Heart left ventricle (tissue), 16 donors: ENCODE results near the gene SLC31A2. TPM values are rescaled to one million over a fixed set of nuclear protein-coding genes. Genes with fewer than 3 reads are reported as not detected.
"Not testable (repeated sequence)": the region's sequence is repeated elsewhere in the genome, so short reads cannot be mapped to it uniquely, and the experiment has no call there.

ENCODE experiments used
- ATAC-seq, 4 donors: fragments of 200-7000 bp; cut with Tn5 transposase; one replicate each; pipeline ENCODE4 v1.9.1; 2020 to 2022; ENCODE audit warnings: moderate library complexity in 4 of 4, mild to moderate bottlenecking in 3 of 4, moderate number of reproducible peaks in 1 of 4
- DNase-seq, 5 donors: peaks; one replicate each; pipeline ENCODE4 v3.0.0-alpha.2; 2020
- H3K27ac ChIP-seq, 12 donors: fragments of 200-600 bp; sonication (generic) in 4 of 12; one replicate each; pipeline versions ENCODE4 v1.5.0 to v1.8.0; 2016 to 2022; ENCODE audit warnings: mild to moderate bottlenecking in 2 of 12
- H3K27me3 ChIP-seq, 9 donors: fragments of 200-600 bp; sonication (generic) in 2 of 9; one replicate each; pipeline versions ENCODE4 v1.5.1 to v1.8.0; 2016 to 2022; ENCODE audit warnings: mild to moderate bottlenecking in 3 of 9
- H3K36me3 ChIP-seq, 9 donors: fragments of 200-600 bp; sonication (generic) in 2 of 9; one replicate each; pipeline versions ENCODE4 v1.5.0 to v1.8.0; 2018 to 2022; ENCODE audit warnings: mild to moderate bottlenecking in 2 of 9
- H3K4me1 ChIP-seq, 12 donors: fragments of 200-600 bp; sonication (generic) in 4 of 12; one replicate each; pipeline versions ENCODE4 v1.5.0 to v1.8.0; 2016 to 2022; ENCODE audit warnings: mild to moderate bottlenecking in 3 of 12
- H3K4me3 ChIP-seq, 12 donors: fragments of 200-600 bp; sonication (generic) in 4 of 12; one replicate each; pipeline versions ENCODE4 v1.5.0 to v1.8.0; 2017 to 2022; ENCODE audit warnings: mild to moderate bottlenecking in 9 of 12, moderate library complexity in 4 of 12
- H3K9me3 ChIP-seq, 12 donors: fragments of 200-600 bp; sonication (generic) in 4 of 12; one replicate each; pipeline versions ENCODE4 v1.5.0 to v1.8.0; 2016 to 2022; ENCODE audit warnings: mild to moderate bottlenecking in 1 of 12
- CTCF ChIP-seq, 12 donors: fragments of 200-600 bp; sonication (generic) in 4 of 12; IDR thresholded peaks; one replicate each; pipeline versions ENCODE4 v1.5.0 to v1.8.0; 2018 to 2022; ENCODE audit warnings: antibody characterized with exemption in 12 of 12, mild to moderate bottlenecking in 5 of 12
- POLR2A ChIP-seq, 2 donors: fragments of 450-650 bp; IDR thresholded peaks; one replicate each; pipeline ENCODE4 v1.6.1; 2017; ENCODE audit warnings: antibody characterized with exemption in 2 of 2, mild to moderate bottlenecking in 2 of 2, moderate library complexity in 2 of 2
- WGBS, 4 donors: extraction: QIAGEN DNeasy Blood & Tissue Kit in 2 of 4; methylation state at CpG; one replicate each; pipeline versions ENCODE4 v1.1.5 to v1.1.7; 2013 to 2018; 5-methylcytosine and 5-hydroxymethylcytosine counted together
- intact Hi-C, 10 donors: fragments of 100-400 bp; cut with DNase I; formaldehyde crosslinking; loops; one replicate each; pipeline versions ENCODE4 v1.11.1 to v1.14.2; 2022
- polyA plus RNA-seq, 2 donors: library from polyadenylated mRNA; stranded (reverse); fragments of 200-250 nt; gene quantifications; one replicate each; pipeline ENCODE4 v1.2.3, GENCODE V29; 2013
- total RNA-seq, 9 donors: library from RNA; depleted of rRNA in 2 of 9; stranded (reverse); fragments of >200 nt in 2 of 9; fragmentation: NEBNext Ultra II Directional in 3 of 9; extraction: Animal tissue kit (Norgen Biotek cat#: 25700) in 3 of 9; gene quantifications; one replicate each; pipeline versions ENCODE4 v1.1.0 to v1.2.4, GENCODE V29; 2016 to 2023
- donor health status: ischemic (EF 13 %, LVEDD 7.1; RV severe dilation, severe dysfunction).
- donor health status: healthy with polysubstance abuse.
- donor health status: DM: no; HTN: yes; CAD: no.
- donor health status: DM: no; HTN: no; CAD: no.
- donor health status: ischemic (EF 25% LVEDD 6.9; RV normal size, moderate dysfunction).
- donor health status: ischemic (EF 25% LVEDD 5.7; RV mildly dilated, moderate dysfunction).
- donor health status: healthy.
- donor health status: DM: yes; HTN: yes; CAD: no.
- donor health status: ischemic (EF 35%, LVEDD 5.7; RV mildly dilated, moderate dysfunction).
- donor health status: nonischemic (EF 11% LVEDD 7.7; RV severe dilation, severe dysfunction).
- donor health status: DM: yes; HTN: yes; CAD: no.
- donor health status: PGD.
- donor health status: ischemic (EF 29% LVEDD 5.4; RV normal size, mild dysfunction).
- donor health status: nonischemic (EF 23%, LVEDD 6.1; RV moderate dilation, normal function).

SLC31A2 gene
- total and polyA plus RNA-seq, 11 donors: 5.2 to 26.4 (median 13.8) TPM

GRCh38 chr9:113148372-113148705, 2.5 kb upstream of the SLC31A2 start:
- no peak for DNase-seq
- TF ChIP-seq CTCF (IDR thresholded peaks at IDR 0.05): no peak
- TF ChIP-seq POLR2A (IDR thresholded peaks at IDR 0.05): no peak
- ATAC-seq: no peak
- H3K4me1 ChIP-seq: peaks cover 0 to 33% (median 14%) of the 10 kb centered on the region in 12 donors
- intact Hi-C loops: no loop called here
- H3K27me3 ChIP-seq: peaks cover 0 to 6% (median 0%) of the 10 kb centered on the region in 9 donors
- H3K9me3 ChIP-seq: no peaks in the 10 kb centered on the region
- H3K36me3 ChIP-seq: no peaks in the 10 kb centered on the region
- H3K27ac ChIP-seq: no peak overlapping the region
- 90 to 92% (median 91%) methylated on average over 6 of the region's 6 CpGs for WGBS, 4 donors
- no peak overlapping the region for H3K4me3 ChIP-seq

GRCh38 chr9:113148781-113149510, 1.9 kb upstream of the SLC31A2 start:
- TF ChIP-seq POLR2A (IDR thresholded peaks at IDR 0.05): no peak
- TF ChIP-seq CTCF (IDR thresholded peaks at IDR 0.05): no peak
- Histone ChIP-seq H3K27me3 (no peaks in the 10 kb centered on the region), H3K4me1 (peaks cover 0 to 39% (median 14%) of the 10 kb centered on the region in 12 donors), H3K9me3 (no peaks in the 10 kb centered on the region), H3K4me3 (no peak overlapping the region), H3K36me3 (no peaks in the 10 kb centered on the region), H3K27ac (peak overlapping the region in 1 of 12 donors; percentile 91)
- 84 to 93% (median 90%) methylated on average over 8 of the region's 8 CpGs for WGBS, 4 donors
- intact Hi-C loops: no loop called here
- no peak for DNase-seq
- ATAC-seq: no peak

GRCh38 chr9:113149561-113149960, 1.2 kb upstream of the SLC31A2 start:
- DNase-seq, H3K4me3 ChIP-seq, H3K36me3 ChIP-seq, ATAC-seq, intact Hi-C loops, H3K9me3 ChIP-seq, H3K27me3 ChIP-seq: not testable (repeated sequence)
- H3K4me1 ChIP-seq: peaks cover 0 to 46% (median 14%) of the 10 kb centered on the region in 12 donors
- H3K27ac ChIP-seq: peak overlapping the region in 1 of 12 donors; percentile 91
- 95 to 97% (median 96%) methylated on average over 7 to 10 of the region's 10 CpGs for WGBS, 4 donors

- ATAC-seq: peak in 2 of 4 donors; percentile 11 to 21
- Histone ChIP-seq H3K27ac (peak overlapping the region in 10 of 12 donors; percentile 48 to 91 (median 81)), H3K36me3 (peaks cover 0 to 5% (median 0%) of the 10 kb centered on the region in 9 donors), H3K4me3 (peak overlapping the region; percentile 72 to 98 (median 94)), H3K27me3 (no peaks in the 10 kb centered on the region), H3K4me1 (peaks cover 0 to 69% (median 14%) of the 10 kb centered on the region in 12 donors), H3K9me3 (no peaks in the 10 kb centered on the region)
- intact Hi-C loops: loop anchor here in 2 of 10 donors (1.0 to 10.0 kb wide), 4 partner anchors 69 to 250 kb away; partner anchors contain the start of genes ALAD (in 1 of the 2), CDC26 (in 1 of the 2), FKBP15 (in 1 of the 2) and PRPF4 (in 1 of the 2)
- WGBS, 4 donors: 57 to 69% (median 65%) methylated on average over 11 of the region's 11 CpGs
- TF ChIP-seq CTCF (IDR thresholded peaks at IDR 0.05) (no peak), POLR2A (IDR thresholded peaks at IDR 0.05) (no peak)
- no peak for DNase-seq
Observed at GRCh38 chr9:113151696-113152630, 1.2 kb downstream of the SLC31A2 start.
